SK-N-SH (cell line): ENCODE data around the gene DCAF11.
A peak's percentile ranks its signal among the peaks of the same experiment; 100 is the strongest.

Source experiments
- CTCF ChIP-seq: fragments of 200-600 bp; sonication (generic); IDR thresholded peaks from 2 replicates; pipeline ENCODE4 v1.6.1; 2017; ENCODE audit warnings: antibody characterized with exemption, mild to moderate bottlenecking, moderate library complexity
- ELF1 ChIP-seq: IDR thresholded peaks from 2 replicates; pipeline ENCODE4 v1.4.0; 2012
- EP300 ChIP-seq, 2 experiments: IDR thresholded peaks; 2 replicates each; pipeline versions ENCODE4 v1.4.0 to v1.6.1; 2012; ENCODE audit warnings: borderline replicate concordance in 1 of 2, low read depth in 1 of 2, low read length in 1 of 2
- GABPA ChIP-seq: IDR thresholded peaks from 2 replicates; pipeline ENCODE4 v1.4.0; 2012; ENCODE audit warnings: low read depth, mild to moderate bottlenecking
- JUND ChIP-seq: IDR thresholded peaks from 2 replicates; pipeline ENCODE4 v1.4.0; 2012
- MEF2A ChIP-seq: IDR thresholded peaks from 2 replicates; pipeline ENCODE4 v1.4.0; 2012; ENCODE audit warnings: low read depth, borderline replicate concordance
- MXI1 ChIP-seq: IDR thresholded peaks from 2 replicates; pipeline ENCODE4 v1.6.1; 2012; ENCODE audit warnings: mild to moderate bottlenecking, low read depth, low read length, improper control_type of control experiment
- POLR2AphosphoS5 ChIP-seq: IDR thresholded peaks from 2 replicates; pipeline ENCODE4 v1.6.1; 2012; ENCODE audit warnings: low read depth, low read length
- RFX5 ChIP-seq: IDR thresholded peaks from 2 replicates; pipeline ENCODE4 v1.6.1; 2012; ENCODE audit warnings: mild to moderate bottlenecking, improper control_type of control experiment, low read length
- TAF1 ChIP-seq: IDR thresholded peaks from 2 replicates; pipeline ENCODE4 v1.6.1; 2012; ENCODE audit warnings: low read depth, mild to moderate bottlenecking, low read length, moderate library complexity, borderline replicate concordance
- USF2 ChIP-seq: fragments of 150-350 bp; IDR thresholded peaks from 2 replicates; pipeline ENCODE4 v1.6.1; 2017; ENCODE audit warnings: antibody characterized with exemption, low read length, low read depth, borderline replicate concordance
- TF ChIP-seq, protein P1 (sequence below): IDR thresholded peaks from 2 replicates; pipeline ENCODE4 v1.4.0; 2012; ENCODE audit warnings: low read depth

DNA sequence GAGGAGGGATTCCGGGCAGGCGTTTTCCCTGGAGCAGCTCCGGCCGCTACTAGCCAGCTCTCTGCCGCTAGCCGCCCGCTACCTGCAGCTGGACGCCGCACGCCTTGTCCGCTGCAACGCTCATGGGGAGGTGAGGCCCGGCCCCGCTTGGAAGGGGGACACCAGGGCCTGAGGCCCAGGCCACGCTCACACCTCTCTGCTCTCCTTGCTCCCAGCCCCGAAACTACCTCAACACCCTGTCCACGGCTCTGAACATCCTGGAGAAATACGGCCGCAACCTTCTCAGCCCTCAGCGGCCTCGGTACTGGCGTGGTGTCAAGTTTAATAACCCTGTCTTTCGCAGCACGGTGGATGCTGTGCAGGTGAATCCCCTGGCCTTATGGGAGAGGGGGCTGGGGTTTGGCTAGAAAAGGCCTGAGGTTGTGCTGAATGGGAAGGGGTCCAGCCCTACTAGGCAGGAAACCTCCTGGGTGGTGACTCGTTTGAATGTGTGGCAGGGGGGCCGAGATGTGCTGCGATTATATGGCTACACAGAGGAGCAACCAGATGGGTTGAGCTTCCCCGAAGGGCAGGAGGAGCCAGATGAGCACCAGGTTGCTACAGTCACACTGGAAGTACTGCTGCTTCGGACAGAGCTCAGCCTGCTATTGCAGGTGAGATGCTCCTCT lies 33.3 kb downstream of the DCAF11 start:
- no peak for TF ChIP-seq CTCF
- TF ChIP-seq MEF2A, result no peak
- no peak for TF ChIP-seq EP300 (IDR thresholded peaks at IDR 0.05; ENCODE audit: borderline replicate concordance in 1 of 2, low read depth in 1 of 2, low read length in 1 of 2)
- no peak for TF ChIP-seq ELF1
- TF ChIP-seq GABPA, result no peak
- TF ChIP-seq USF2, result no peak
- no peak for TF ChIP-seq RFX5
- TF ChIP-seq POLR2AphosphoS5, result no peak
- TF ChIP-seq TAF1, result no peak
- TF ChIP-seq, protein P1, sequence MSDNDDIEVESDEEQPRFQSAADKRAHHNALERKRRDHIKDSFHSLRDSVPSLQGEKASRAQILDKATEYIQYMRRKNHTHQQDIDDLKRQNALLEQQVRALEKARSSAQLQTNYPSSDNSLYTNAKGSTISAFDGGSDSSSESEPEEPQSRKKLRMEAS, result 0 out of 2 replicates have a peak, but pooled peaks have one; percentile 7
- TF ChIP-seq MXI1, result 0 out of 2 replicates have a peak, but pooled peaks have one; percentile 8
- no peak for TF ChIP-seq JUND
